ENCODE data around the gene ERRFI1.

Gene ERRFI1

GRCh38 chr1:8013800-8014199 lies 12.3 kb downstream of the ERRFI1 start:
- DNase-seq (ENCODE audit: low read depth in 1 of 2, low spot score in 1 of 2): no peak
- in situ Hi-C loops (cut with HindIII; ENCODE audit: low pct_unique_long_range_greater_than_20kb, low sequenced_read_pairs): no loop called here
- no peak for TF ChIP-seq JUND (IDR thresholded peaks at IDR 0.05; ENCODE audit: low read depth)

DNA sequence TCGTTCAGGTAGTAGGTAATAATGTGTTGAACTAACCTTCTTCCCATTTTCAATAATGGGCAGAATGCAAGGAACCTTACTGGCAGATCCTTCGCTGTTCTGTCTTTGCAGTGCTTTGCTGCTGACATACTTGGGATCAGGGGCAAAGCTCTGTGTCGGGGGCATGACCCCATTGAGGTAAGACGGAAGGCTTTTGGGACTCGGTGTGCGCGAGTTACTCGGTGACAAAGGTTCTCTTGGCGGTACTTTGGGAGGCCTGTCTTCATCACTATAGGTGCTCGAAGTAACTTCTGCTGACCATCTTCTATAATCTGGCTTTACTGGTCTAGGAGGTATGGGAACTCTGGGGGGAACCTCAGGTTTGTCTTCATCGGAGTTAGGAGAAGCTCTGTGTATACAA lies 12.7 kb downstream of the ERRFI1 start:
- DNase-seq (ENCODE audit: low read depth in 1 of 2, low spot score in 1 of 2): no peak
- in situ Hi-C loops (cut with HindIII; ENCODE audit: low pct_unique_long_range_greater_than_20kb, low sequenced_read_pairs): no loop called here
- no peak for TF ChIP-seq JUND (IDR thresholded peaks at IDR 0.05; ENCODE audit: low read depth)

GRCh38 chr1:8012955-8013354 lies 13.2 kb downstream of the ERRFI1 start:
- in situ Hi-C loops (cut with HindIII; ENCODE audit: low pct_unique_long_range_greater_than_20kb, low sequenced_read_pairs): no loop called here
- no peak for DNase-seq (ENCODE audit: low read depth in 1 of 2, low spot score in 1 of 2)
- no peak for TF ChIP-seq JUND (IDR thresholded peaks at IDR 0.05; ENCODE audit: low read depth)

- no peak for DNase-seq (ENCODE audit: low read depth in 1 of 2, low spot score in 1 of 2)
- in situ Hi-C loops (cut with HindIII; ENCODE audit: low pct_unique_long_range_greater_than_20kb, low sequenced_read_pairs): no loop called here
- no peak for TF ChIP-seq JUND (IDR thresholded peaks at IDR 0.05; ENCODE audit: low read depth)
These were observed 13.9 kb downstream of the ERRFI1 start for GRCh38 chr1:8011923-8012858.

DNA sequence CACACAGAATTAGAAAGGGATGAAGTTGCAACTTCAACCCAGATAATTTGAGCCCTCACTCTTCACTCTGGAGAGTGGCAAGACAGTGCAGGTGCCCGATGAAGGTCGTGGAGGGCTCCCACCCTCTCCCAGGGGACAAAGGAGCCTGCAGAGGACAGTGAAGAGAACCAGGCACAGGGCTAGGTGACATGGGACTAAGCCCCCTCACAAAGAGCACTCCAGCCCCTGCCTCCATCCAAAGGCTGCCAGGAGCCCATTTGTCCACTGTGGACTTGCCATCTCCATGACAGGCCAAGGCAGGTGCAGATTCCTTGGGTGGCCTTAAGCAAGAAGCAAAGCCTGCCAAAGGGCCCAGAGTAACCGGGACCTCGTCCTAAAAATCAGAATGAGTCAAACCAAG lies 15.1 kb downstream of the ERRFI1 start:
- in situ Hi-C loops (cut with HindIII; ENCODE audit: low pct_unique_long_range_greater_than_20kb, low sequenced_read_pairs): no loop called here
- DNase-seq (ENCODE audit: low read depth in 1 of 2, low spot score in 1 of 2): no peak
- TF ChIP-seq JUND (IDR thresholded peaks at IDR 0.05; ENCODE audit: low read depth): no peak

DNA sequence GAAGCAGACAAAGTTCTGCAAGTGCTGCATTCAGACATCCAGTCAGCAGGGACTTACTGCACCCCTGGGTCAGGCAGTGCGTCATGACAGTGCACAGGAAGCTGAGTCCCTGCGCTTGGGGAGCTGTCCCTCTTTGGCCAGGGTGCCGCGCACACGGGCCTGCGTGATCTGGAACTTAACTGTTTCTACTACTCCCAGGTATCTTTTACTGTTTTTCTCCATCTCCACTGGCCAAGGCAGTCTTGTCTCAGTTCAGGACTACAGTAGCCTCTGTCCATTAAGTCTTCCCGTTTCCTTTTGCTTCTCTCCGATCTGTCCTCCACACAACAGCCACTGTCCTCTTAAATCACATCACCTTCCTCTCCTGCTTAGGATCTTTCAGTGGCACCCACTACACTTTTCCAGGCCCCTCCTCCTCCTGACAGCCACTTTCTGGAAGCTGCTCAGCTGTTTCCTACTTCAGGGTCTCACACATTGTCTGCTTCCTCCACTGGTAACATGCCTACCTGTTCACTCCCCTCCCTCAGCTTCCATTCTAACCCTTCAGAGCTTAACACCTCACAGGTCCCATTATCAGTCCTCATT lies 15.9 kb downstream of the ERRFI1 start:
- in situ Hi-C loops (cut with HindIII; ENCODE audit: low pct_unique_long_range_greater_than_20kb, low sequenced_read_pairs): no loop called here
- DNase-seq (ENCODE audit: low read depth in 1 of 2, low spot score in 1 of 2): no peak
- TF ChIP-seq JUND (IDR thresholded peaks at IDR 0.05; ENCODE audit: low read depth): no peak

- no peak for DNase-seq (ENCODE audit: low read depth in 1 of 2, low spot score in 1 of 2)
- no peak for TF ChIP-seq JUND (IDR thresholded peaks at IDR 0.05; ENCODE audit: low read depth)
- in situ Hi-C loops (cut with HindIII; ENCODE audit: low pct_unique_long_range_greater_than_20kb, low sequenced_read_pairs): no loop called here
These were observed 16.8 kb downstream of the ERRFI1 start for GRCh38 chr1:8009043-8010002.

DNA sequence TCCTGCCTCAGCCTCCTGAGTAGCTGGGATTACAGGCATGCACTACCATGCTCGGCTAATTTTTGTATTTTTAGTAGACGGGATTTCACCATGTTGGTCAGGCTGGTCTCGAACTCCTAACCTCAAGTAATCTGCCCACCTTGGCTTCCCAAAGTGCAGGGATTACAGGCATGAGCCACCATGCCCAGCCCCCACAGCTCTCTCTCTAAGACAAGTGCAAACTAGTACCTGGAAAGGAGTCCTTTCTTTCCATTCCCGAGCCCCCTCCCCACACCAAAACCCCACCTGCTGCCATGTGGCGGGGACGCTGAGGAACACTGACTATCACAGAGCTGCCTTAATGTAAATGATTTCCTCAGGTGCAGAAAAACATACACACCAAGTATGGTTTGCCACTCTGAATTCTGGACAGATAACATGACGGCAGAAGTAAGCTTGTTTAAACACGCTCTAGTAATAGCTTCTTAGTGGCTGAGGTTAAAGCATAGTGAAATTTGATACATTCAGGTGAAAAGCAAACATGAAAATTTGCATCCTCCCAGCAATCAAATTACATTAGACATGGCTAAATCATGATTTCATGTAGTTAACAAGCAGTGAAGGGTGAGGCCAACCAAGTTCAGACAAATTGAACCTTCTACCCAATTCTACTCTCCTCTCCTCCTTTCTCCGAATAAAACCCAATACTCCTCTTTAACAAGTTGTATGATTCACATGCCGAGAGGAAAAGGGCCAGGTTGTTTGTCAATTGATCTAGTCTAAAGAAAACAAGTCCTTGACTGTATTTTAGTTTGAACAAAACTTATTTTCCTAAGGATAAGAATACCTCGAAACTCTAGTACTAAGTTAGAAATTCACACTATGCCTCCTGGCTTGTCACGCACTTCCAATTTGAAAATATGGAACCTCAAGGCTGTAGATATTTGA lies 19.8 kb downstream of the ERRFI1 start:
- no peak for DNase-seq (ENCODE audit: low read depth in 1 of 2, low spot score in 1 of 2)
- in situ Hi-C loops (cut with HindIII; ENCODE audit: low pct_unique_long_range_greater_than_20kb, low sequenced_read_pairs): no loop called here
- TF ChIP-seq JUND (IDR thresholded peaks at IDR 0.05; ENCODE audit: low read depth): no peak

- no peak for DNase-seq (ENCODE audit: low read depth in 1 of 2, low spot score in 1 of 2)
- TF ChIP-seq JUND (IDR thresholded peaks at IDR 0.05; ENCODE audit: low read depth): no peak
- in situ Hi-C loops (cut with HindIII; ENCODE audit: low pct_unique_long_range_greater_than_20kb, low sequenced_read_pairs): no loop called here
These were observed 21.1 kb downstream of the ERRFI1 start for GRCh38 chr1:8004803-8005573.

GRCh38 chr1:8004113-8004802 lies 21.9 kb downstream of the ERRFI1 start:
- DNase-seq (ENCODE audit: low read depth in 1 of 2, low spot score in 1 of 2): no peak
- in situ Hi-C loops (cut with HindIII; ENCODE audit: low pct_unique_long_range_greater_than_20kb, low sequenced_read_pairs): no loop called here
- TF ChIP-seq JUND (IDR thresholded peaks at IDR 0.05; ENCODE audit: low read depth): no peak
